ENCODE results near the gene FOXN3.

DNA sequence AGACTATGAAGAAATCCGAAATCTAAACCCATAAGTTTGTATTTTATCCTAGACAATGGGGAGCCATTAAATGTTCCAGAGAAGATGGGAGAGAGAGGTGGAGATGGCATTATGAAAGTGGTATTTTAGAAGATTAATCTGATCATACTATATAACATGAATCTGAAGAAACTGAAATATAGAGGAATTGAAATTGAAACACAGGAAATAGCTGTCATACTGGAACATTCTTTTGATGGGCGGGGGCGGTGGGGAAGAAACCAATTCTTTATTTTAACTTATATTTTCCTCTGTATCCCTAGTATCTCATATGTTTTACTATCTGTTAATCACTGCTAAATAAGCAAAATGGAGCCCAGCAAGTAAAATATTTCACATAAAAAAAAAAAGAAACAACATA, 27.0 kb upstream of the FOXN3 start:
- TF ChIP-seq TARDBP (IDR thresholded peaks at IDR 0.05): no peak
- no peak for TF ChIP-seq ZNF384 (IDR thresholded peaks at IDR 0.05)
- TF ChIP-seq SP1 (IDR thresholded peaks at IDR 0.05): no peak
- TF ChIP-seq HDGF (IDR thresholded peaks at IDR 0.05; ENCODE audit: borderline replicate concordance): no peak
- no peak for TF ChIP-seq FOXK2 (IDR thresholded peaks at IDR 0.05)
- no peak for TF ChIP-seq BHLHE40 (IDR thresholded peaks at IDR 0.05; ENCODE audit: borderline replicate concordance)
- TF ChIP-seq NFRKB (IDR thresholded peaks at IDR 0.05): no peak
- TF ChIP-seq FOXM1 (IDR thresholded peaks at IDR 0.05; ENCODE audit: borderline replicate concordance): no peak
